Neural cell (in vitro differentiated cells): Measurements from ENCODE around the gene RAVER2. TPM values are rescaled to one million over a fixed set of nuclear protein-coding genes. Genes with fewer than 3 reads are reported as not detected.

ENCODE experiments used
- H2AFZ ChIP-seq: fragments of 200-600, 300-800 bp; sonication (generic), shearing (Covaris generic); 2 replicates; pipeline ENCODE4 v1.6.0; 2014; ENCODE audit warnings: low read depth, mild to moderate bottlenecking, antibody characterized with exemption, low read length, moderate library complexity
- H3F3A ChIP-seq: fragments of 200-600 bp; shearing (Covaris generic); 2 replicates; pipeline ENCODE4 v1.6.1; 2016; ENCODE audit warnings: mild to moderate bottlenecking, moderate library complexity, mixed read lengths, antibody characterized with exemption, low read length; ENCODE audit not compliant: insufficient read depth, poor library complexity, severe bottlenecking
- H3K27ac ChIP-seq: fragments of 200-600, 300-800 bp; sonication (generic), shearing (Covaris generic); 2 replicates; pipeline ENCODE4 v1.5.1; 2014; ENCODE audit warnings: mild to moderate bottlenecking, low read length, moderate library complexity
- H3K27me3 ChIP-seq: fragments of 300-800, 200-600 bp; sonication (generic), shearing (Covaris generic); 2 replicates; pipeline ENCODE4 v1.6.0; 2014; ENCODE audit warnings: mild to moderate bottlenecking, low read depth, low read length, moderate library complexity; ENCODE audit not compliant: insufficient read depth
- H3K36me3 ChIP-seq: fragments of 300-800, 200-600 bp; sonication (generic), shearing (Covaris generic); 2 replicates; pipeline ENCODE4 v1.5.1; 2014; ENCODE audit warnings: mild to moderate bottlenecking, antibody characterized with exemption, low read length, moderate library complexity; ENCODE audit not compliant: insufficient read depth
- H3K4me2 ChIP-seq: fragments of 300-800, 200-600 bp; sonication (generic), shearing (Covaris generic); 2 replicates; pipeline ENCODE4 v1.6.0; 2014; ENCODE audit warnings: mild to moderate bottlenecking, low read length
- H3K4me3 ChIP-seq: fragments of 300-800, 200-600 bp; sonication (generic), shearing (Covaris generic); 2 replicates; pipeline ENCODE4 v1.5.1; 2014; ENCODE audit warnings: mild to moderate bottlenecking, low read length, moderate library complexity
- H3K79me2 ChIP-seq: fragments of 200-600 bp; shearing (Covaris generic); replicated peaks from 2 replicates; pipeline ENCODE4 v1.6.0; 2014; ENCODE audit warnings: mild to moderate bottlenecking, low read length, moderate library complexity; ENCODE audit not compliant: insufficient read depth
- H3K9ac ChIP-seq: fragments of 300-800, 200-600 bp; sonication (generic), shearing (Covaris generic); 2 replicates; pipeline ENCODE4 v1.6.1; 2016; ENCODE audit warnings: mild to moderate bottlenecking, low read length, mixed read lengths
- H3K9me2 ChIP-seq: fragments of 200-600 bp; shearing (Covaris generic); 2 replicates; pipeline ENCODE4 v1.6.1; 2016; ENCODE audit warnings: mild to moderate bottlenecking, low read length, mixed read lengths; ENCODE audit not compliant: insufficient read depth
- H3K9me3 ChIP-seq: fragments of 200-600, 300-800 bp; sonication (generic), shearing (Covaris generic); 2 replicates; pipeline ENCODE4 v1.6.1; 2016; ENCODE audit warnings: mild to moderate bottlenecking, mixed run types, low read length, moderate library complexity, mixed read lengths
- H4K20me1 ChIP-seq: fragments of 200-600 bp; shearing (Covaris generic); 2 replicates; pipeline ENCODE4 v1.6.1; 2016; ENCODE audit warnings: mild to moderate bottlenecking, mixed run types; ENCODE audit not compliant: insufficient read depth
- CTCF ChIP-seq: fragments of 450-650 bp; IDR thresholded peaks from 2 replicates; pipeline ENCODE4 v1.5.1; 2014; ENCODE audit warnings: antibody characterized with exemption, mild to moderate bottlenecking, moderate library complexity; ENCODE audit not compliant: poor library complexity, severe bottlenecking
- EP300 ChIP-seq: fragments of 450-650 bp; conservative IDR thresholded peaks from 2 replicates; pipeline ENCODE4 v1.6.1; 2014; ENCODE audit warnings: antibody characterized with exemption, mild to moderate bottlenecking, moderate library complexity; ENCODE audit not compliant: poor library complexity, severe bottlenecking
- EZH2 ChIP-seq: fragments of 200-600, 300-800 bp; shearing (Covaris generic), sonication (generic); IDR thresholded peaks from 2 replicates; pipeline ENCODE4 v1.6.1; 2014; ENCODE audit warnings: antibody characterized with exemption, low read length, borderline replicate concordance, mild to moderate bottlenecking; ENCODE audit not compliant: insufficient read depth, poor library complexity, severe bottlenecking
- MXI1 ChIP-seq: fragments of 450-650 bp; conservative IDR thresholded peaks from 2 replicates; pipeline ENCODE4 v1.6.1; 2014; ENCODE audit warnings: antibody characterized with exemption, mild to moderate bottlenecking; ENCODE audit not compliant: poor library complexity, severe bottlenecking
- POLR2AphosphoS5 ChIP-seq: IDR thresholded peaks from 2 replicates; pipeline ENCODE4 v1.6.1; 2012
- RAD21 ChIP-seq: fragments of 450-650 bp; conservative IDR thresholded peaks from 2 replicates; pipeline ENCODE4 v1.6.1; 2014; ENCODE audit warnings: antibody characterized with exemption, mild to moderate bottlenecking, moderate library complexity
- REST ChIP-seq: IDR thresholded peaks from 2 replicates; pipeline ENCODE4 v1.6.1; 2012; ENCODE audit warnings: borderline replicate concordance
- SMC3 ChIP-seq: fragments of 450-650 bp; conservative IDR thresholded peaks from 2 replicates; pipeline ENCODE4 v1.6.1; 2014; ENCODE audit warnings: antibody characterized with exemption, mild to moderate bottlenecking, moderate library complexity; ENCODE audit not compliant: poor library complexity
- TAF1 ChIP-seq: IDR thresholded peaks from 2 replicates; pipeline ENCODE4 v1.6.1; 2012; ENCODE audit warnings: low read depth
- polyA plus RNA-seq: library from polyadenylated mRNA; depleted of rRNA; stranded (reverse); fragments of >200 nt; gene quantifications from 2 replicates; pipeline ENCODE4 v1.2.3, GENCODE V29; 2014

RAVER2 gene
- polyA plus RNA-seq, 1 donor from 2014 or later, result 8.1 TPM

- Histone ChIP-seq H3K4me3 (no peak overlapping the region), H4K20me1 (no peaks in the 10 kb centered on the region), H3K27ac (no peak overlapping the region), H3K36me3 (peaks cover 3% of the 10 kb centered on the region), H3K4me2 (no peak overlapping the region), H3K9me2 (no peaks in the 10 kb centered on the region), H3K27me3 (no peaks in the 10 kb centered on the region), H3K79me2 (no peaks in the 10 kb centered on the region), H3K9ac (no peak overlapping the region), H3K9me3 (no peaks in the 10 kb centered on the region), H3F3A (no peaks in the 10 kb centered on the region), H2AFZ (no peak overlapping the region)
- TF ChIP-seq REST, result no peak
- no peak for TF ChIP-seq CTCF
- no peak for TF ChIP-seq EZH2
- no peak for TF ChIP-seq RAD21
- TF ChIP-seq SMC3, result no peak
- TF ChIP-seq TAF1, result no peak
- TF ChIP-seq POLR2AphosphoS5, result no peak
- no peak for TF ChIP-seq EP300
- TF ChIP-seq MXI1, result no peak
Measured at GRCh38 chr1:64765012-64765411, 20.1 kb downstream of the RAVER2 start.

DNA sequence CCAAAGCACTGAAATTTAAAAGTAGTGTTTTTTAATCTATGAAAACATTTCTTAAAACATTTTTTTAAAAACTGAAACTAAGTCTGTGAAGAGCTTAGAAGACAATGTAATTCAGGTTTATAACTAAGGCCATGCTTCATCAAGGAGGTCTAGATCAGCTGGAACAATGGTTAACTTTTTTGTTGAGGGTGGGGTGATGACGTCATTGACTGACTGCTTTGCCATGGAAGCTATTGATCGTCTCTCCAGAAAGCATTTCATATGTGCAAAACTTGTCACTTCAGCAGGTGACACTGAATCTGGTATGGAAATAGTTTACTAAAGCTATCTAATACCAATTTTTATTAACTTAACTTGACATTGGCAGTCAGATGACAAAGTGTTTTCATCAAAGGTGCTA lies 21.0 kb downstream of the RAVER2 start:
- Histone ChIP-seq H3K36me3 (peaks cover 3% of the 10 kb centered on the region), H3K9ac (no peak overlapping the region), H3K4me2 (no peak overlapping the region), H2AFZ (no peak overlapping the region), H3K27ac (no peak overlapping the region), H3K9me3 (no peaks in the 10 kb centered on the region), H3F3A (no peaks in the 10 kb centered on the region), H4K20me1 (no peaks in the 10 kb centered on the region), H3K4me3 (no peak overlapping the region), H3K9me2 (no peaks in the 10 kb centered on the region), H3K79me2 (no peaks in the 10 kb centered on the region), H3K27me3 (no peaks in the 10 kb centered on the region)
- TF ChIP-seq EP300 (no peak), SMC3 (no peak), TAF1 (no peak), RAD21 (no peak), EZH2 (no peak), CTCF (no peak), MXI1 (no peak), POLR2AphosphoS5 (no peak), REST (no peak)
